B cell (primary cell): ENCODE data around the gene NKX2-3. TPM values are rescaled to one million over a fixed set of nuclear protein-coding genes. Genes with fewer than 3 reads are reported as not detected.

ENCODE experiments used
- ATAC-seq: fragments of 200-7000 bp; cut with Tn5 transposase; one replicate; pipeline ENCODE4 v1.10.0; 2021; ENCODE audit warnings: low read depth, mild to moderate bottlenecking, moderate number of reproducible peaks, moderate library complexity
- CTCF ChIA-PET: fragments of 350-600 bp; sonication (Branson Sonifier 250); formaldehyde crosslinking; loops from one replicate; lab custom pipeline; 2021; ENCODE audit warnings: antibody characterized with exemption, inconsistent platforms; lab: Charles Lee
- POLR2A ChIA-PET: fragments of 350-600 bp; sonication (Branson Sonifier 250); formaldehyde crosslinking; loops from one replicate; lab custom pipeline; 2021; ENCODE audit warnings: antibody characterized with exemption; lab: Charles Lee
- DNase-seq: peaks from one replicate; pipeline ENCODE4 v3.0.0; 2013
- H2AFZ ChIP-seq: 2 replicates; pipeline ENCODE4 v1.6.1; 2012; ENCODE audit warnings: mild to moderate bottlenecking, low read depth, low read length; ENCODE audit not compliant: insufficient read depth, poor library complexity, severe bottlenecking
- H3K27ac ChIP-seq, 2 donors: 1 replicate in 1 of 2; 2 replicates in 1 of 2; pipeline ENCODE4 v1.5.1; 2012 to 2013; ENCODE audit warnings: low read length in 2 of 2, mild to moderate bottlenecking in 2 of 2, moderate library complexity in 1 of 2
- H3K27me3 ChIP-seq, 4 experiments: fragments of 200-600 bp in 1 of 4; sonication (generic) in 1 of 4; replicated peaks in 1 of 4; 1 replicate in 2 of 4; 2 replicates in 2 of 4; pipeline versions ENCODE4 v1.6.1 to v1.7.0; 2013 to 2016; ENCODE audit warnings: low read length in 3 of 4, mild to moderate bottlenecking in 2 of 4, mixed read lengths in 1 of 4, moderate library complexity in 1 of 4; ENCODE audit not compliant: insufficient read depth in 4 of 4, control insufficient read depth in 3 of 4; ENCODE audit errors: control extremely low read depth in 1 of 4
- H3K36me3 ChIP-seq, 2 experiments: replicated peaks in 1 of 2; 1 replicate in 1 of 2; 2 replicates in 1 of 2; pipeline versions ENCODE4 v1.6.1 to v1.7.1; 2013; ENCODE audit warnings: low read length in 1 of 2; ENCODE audit not compliant: insufficient read depth in 2 of 2, control insufficient read depth in 1 of 2; ENCODE audit errors: control extremely low read depth in 1 of 2, extremely low read depth in 1 of 2
- H3K4me1 ChIP-seq, 2 donors: fragments of 200-600 bp in 1 of 2; sonication (generic) in 1 of 2; 1 replicate in 1 of 2; 2 replicates in 1 of 2; pipeline versions ENCODE4 v1.5.1 to v1.6.1; 2013 to 2017; ENCODE audit warnings: low read length in 2 of 2; ENCODE audit not compliant: control insufficient read depth in 2 of 2, insufficient read depth in 2 of 2
- H3K4me2 ChIP-seq: replicated peaks from 2 replicates; pipeline ENCODE3; 2012; ENCODE audit warnings: mild to moderate bottlenecking, low read depth, low read length; ENCODE audit not compliant: poor library complexity, severe bottlenecking
- H3K4me3 ChIP-seq, 5 experiments: fragments of 200-600 bp in 1 of 5; sonication (generic) in 1 of 5; 1 replicate in 3 of 5; 2 replicates in 2 of 5; pipeline versions ENCODE4 v1.5.1 to v1.7.0; 2011 to 2016; ENCODE audit warnings: low read length in 4 of 5, mild to moderate bottlenecking in 4 of 5, low read depth in 2 of 5, control low read depth in 1 of 5, moderate library complexity in 1 of 5; ENCODE audit not compliant: insufficient read depth in 1 of 5; ENCODE audit errors: control extremely low read depth in 1 of 5, extremely low read depth in 1 of 5
- H3K79me2 ChIP-seq: fragments of 200-600 bp; sonication (generic); one replicate; pipeline ENCODE4 v1.6.0; 2016; ENCODE audit warnings: low read length; ENCODE audit not compliant: control insufficient read depth, insufficient read depth
- H3K9ac ChIP-seq: fragments of 200-600 bp; sonication (generic); 2 replicates; pipeline ENCODE4 v1.6.1; 2017; ENCODE audit warnings: mild to moderate bottlenecking, low read length, moderate library complexity
- H3K9me3 ChIP-seq, 3 donors: one replicate each; pipeline versions ENCODE4 v1.6.1 to v1.7.1; 2013; ENCODE audit warnings: low read length in 2 of 3; ENCODE audit not compliant: control insufficient read depth in 2 of 3, insufficient read depth in 1 of 3; ENCODE audit errors: control extremely low read depth in 1 of 3
- H4K20me1 ChIP-seq: 2 replicates; pipeline ENCODE4 v1.6.0; 2012; ENCODE audit warnings: mild to moderate bottlenecking, low read length; ENCODE audit not compliant: insufficient read depth, control insufficient read depth, poor library complexity, severe bottlenecking
- H3K27ac Mint-ChIP-seq: one replicate; pipeline ENCODE4 v1.8.0; 2021; ENCODE audit warnings: mixed read lengths
- H3K27me3 Mint-ChIP-seq: one replicate; pipeline ENCODE4 v1.8.0; 2021; ENCODE audit warnings: mixed read lengths
- H3K4me1 Mint-ChIP-seq: one replicate; pipeline ENCODE4 v1.8.0; 2021; ENCODE audit warnings: mixed read lengths
- H3K4me3 Mint-ChIP-seq: one replicate; pipeline ENCODE4 v1.8.0; 2021; ENCODE audit warnings: mixed read lengths
- H3K9me3 Mint-ChIP-seq: one replicate; pipeline ENCODE4 v1.8.0; 2022; ENCODE audit warnings: mixed read lengths; ENCODE audit not compliant: insufficient read depth
- CTCF ChIP-seq: fragments of 200-600 bp; IDR thresholded peaks from one replicate; pipeline ENCODE4 v1.8.0; 2022; ENCODE audit warnings: antibody characterized with exemption, mild to moderate bottlenecking
- EZH2 ChIP-seq: IDR thresholded peaks from 2 replicates; pipeline ENCODE4 v1.6.1; 2012; ENCODE audit warnings: borderline replicate concordance, low read depth, mild to moderate bottlenecking, moderate library complexity, low read length; ENCODE audit not compliant: insufficient read depth, poor library complexity, severe bottlenecking
- WGBS: methylation state at CpG from one replicate; pipeline ENCODE4 v1.1.5; 2013; ENCODE audit warnings: missing lambda C conversion rate; ENCODE audit not compliant: insufficient coverage; 5-methylcytosine and 5-hydroxymethylcytosine counted together
- intact Hi-C: fragments of 100-400 bp; cut with micrococcal nuclease; formaldehyde crosslinking; loops from one replicate; pipeline ENCODE4 v1.10.0; 2022
- polyA plus RNA-seq: library from polyadenylated mRNA; depleted of rRNA; stranded (reverse); fragments of >200 nt; gene quantifications from 2 replicates; pipeline ENCODE4 v1.2.3, GENCODE V29; 2012
- total RNA-seq, 2 donors: library from RNA; stranded (reverse); fragments of 120-200 nt in 1 of 2; gene quantifications; 1 replicate in 1 of 2; 2 replicates in 1 of 2; pipeline versions ENCODE4 v1.2.3 to v1.2.4, GENCODE V29; 2013 to 2022

Gene NKX2-3
- total and polyA plus RNA-seq, 2 donors (not counting 1 experiment from before 2014, with no cell fraction given) = not detected

DNA sequence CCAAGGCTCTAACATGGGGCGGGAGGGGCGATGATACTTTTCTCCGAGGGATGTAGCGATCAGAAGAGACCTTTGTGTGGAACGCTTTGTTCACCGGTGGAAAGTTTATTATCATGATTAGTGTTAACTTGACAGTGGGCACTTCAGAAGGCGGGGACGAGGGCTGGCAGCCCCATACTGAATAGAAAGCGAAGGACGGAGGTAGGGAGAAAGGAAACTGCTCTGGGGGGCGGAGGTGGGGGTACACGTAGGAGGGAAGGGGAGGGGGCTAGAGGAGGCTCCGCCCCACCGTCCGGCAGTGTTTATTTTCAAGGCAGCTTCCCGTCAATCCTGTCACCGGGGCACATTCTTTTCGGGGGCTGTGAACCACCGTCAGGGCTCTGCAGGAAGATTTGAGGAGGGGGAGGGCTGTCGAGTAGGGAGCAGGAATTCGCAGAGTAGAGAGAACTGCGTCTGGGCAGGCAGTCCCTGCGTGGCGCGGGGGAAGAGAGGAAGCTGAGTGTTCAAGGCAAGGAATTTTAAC is 9.4 kb upstream of the NKX2-3 start:
- Histone ChIP-seq H3K27ac (no peak overlapping the region), H3K36me3 (no peaks in the 10 kb centered on the region), H3K79me2 (no peaks in the 10 kb centered on the region), H3K9ac (no peak overlapping the region), H3K9me3 (peaks cover 0 to 40% (median 8%) of the 10 kb centered on the region in 3 donors), H3K4me3 (peak overlapping the region in 2 of 5 experiments; percentile 13 to 18), H2AFZ (peak overlapping the region; percentile 36), H3K4me2 (peak overlapping the region; percentile 60), H3K27me3 (peaks cover 0 to 85% (median 53%) of the 10 kb centered on the region in 4 experiments), H3K4me1 (peaks cover 17 to 31% of the 10 kb centered on the region in 2 donors), H4K20me1 (no peaks in the 10 kb centered on the region)
- CTCF ChIA-PET = interaction anchor here (1.4 kb wide), 1 partner anchor 87 kb away, joined by 3 read pairs; no protein-coding TSS in a partner anchor
- peak; percentile 7 for DNase-seq
- H3K4me1 Mint-ChIP-seq = peaks cover 10% of the 10 kb centered on the region
- 9% methylated on average over 19 of the region's 25 CpGs for WGBS
- no peak for TF ChIP-seq EZH2
- H3K27ac Mint-ChIP-seq = no peak overlapping the region
- peak overlapping the region; percentile 23 for H3K4me3 Mint-ChIP-seq
- H3K9me3 Mint-ChIP-seq = no peaks in the 10 kb centered on the region
- H3K27me3 Mint-ChIP-seq = peaks cover 74% of the 10 kb centered on the region
- intact Hi-C loops = no loop called here
- no peak for ATAC-seq
- POLR2A ChIA-PET = no interaction called here

GRCh38 chr10:99524050-99524666 is 8.6 kb upstream of the NKX2-3 start:
- no peaks in the 10 kb centered on the region for H4K20me1 ChIP-seq
- H3K4me3 Mint-ChIP-seq = no peak overlapping the region
- no peaks in the 10 kb centered on the region for H3K9me3 Mint-ChIP-seq
- DNase-seq (no peak), ATAC-seq (no peak)
- peaks cover 0 to 40% (median 8%) of the 10 kb centered on the region in 3 donors for H3K9me3 ChIP-seq
- no peaks in the 10 kb centered on the region for H3K79me2 ChIP-seq
- CTCF ChIA-PET = interaction anchor here (1.4 kb wide), 1 partner anchor 88 kb away, joined by 3 read pairs; no protein-coding TSS in a partner anchor
- intact Hi-C loops = no loop called here
- H3K27ac Mint-ChIP-seq = no peak overlapping the region
- no peak overlapping the region for H3K4me2 ChIP-seq
- no peak overlapping the region for H3K4me3 ChIP-seq
- peaks cover 0 to 93% (median 60%) of the 10 kb centered on the region in 4 experiments for H3K27me3 ChIP-seq
- no peak overlapping the region for H2AFZ ChIP-seq
- H3K36me3 ChIP-seq = no peaks in the 10 kb centered on the region
- POLR2A ChIA-PET = no interaction called here
- peaks cover 81% of the 10 kb centered on the region for H3K27me3 Mint-ChIP-seq
- peaks cover 17 to 37% of the 10 kb centered on the region in 2 donors for H3K4me1 ChIP-seq
- H3K9ac ChIP-seq = no peak overlapping the region
- H3K4me1 Mint-ChIP-seq = peaks cover 10% of the 10 kb centered on the region
- 87% methylated on average over 7 of the region's 10 CpGs for WGBS
- no peak for TF ChIP-seq CTCF
- H3K27ac ChIP-seq = no peak overlapping the region
